HepG2 (cell line): Measurements from ENCODE around the gene PDCD5. TPM values are rescaled to one million over a fixed set of nuclear protein-coding genes. Genes with fewer than 3 reads are reported as not detected.

Source experiments
- ATAC-seq: fragments of 200-7000 bp; cut with Tn5 transposase; 3 replicates; pipeline ENCODE4 v1.9.1; 2020; ENCODE audit warnings: mild to moderate bottlenecking, moderate library complexity
- BruUV-seq: library from RNA; stranded (reverse); fragments of 400-500 nt; replicated peaks from 2 replicates; lab custom pipeline; 2021; lab: Mats Ljungman, UMichigan
- CTCF ChIA-PET: fragments of 300-600 bp; formaldehyde crosslinking; extraction: SDS; loops from one replicate; lab custom pipeline; 2021; ENCODE audit warnings: low total read pairs, inconsistent platforms, low intra/inter-chr PET ratio; lab: Yijun Ruan, JAX
- POLR2A ChIA-PET: fragments of 350-600 bp; sonication (Branson Sonifier 250); formaldehyde crosslinking; loops from one replicate; lab custom pipeline; 2020; ENCODE audit warnings: antibody characterized with exemption, inconsistent platforms; lab: Yijun Ruan, JAX
- DNase-seq: peaks from one replicate; pipeline ENCODE4 v3.0.0-alpha.2; 2015; ENCODE audit warnings: low spot score
- FAIRE-seq: peaks from 3 replicates; lab custom pipeline; 2011; peaks lifted over from hg19 to GRCh38; lab: Jason Lieb, UNC
- H2AFZ ChIP-seq: one replicate; pipeline ENCODE4 v1.6.1; 2011; ENCODE audit warnings: low read length, inconsistent platforms
- H3K27ac ChIP-seq: fragments of 300-600 bp; 3 replicates; pipeline ENCODE4 v1.8.0; 2011; ENCODE audit warnings: mixed run types, mild to moderate bottlenecking, mixed read lengths, low read length, inconsistent platforms; ENCODE audit not compliant: insufficient read depth; ENCODE audit errors: extremely low read length
- H3K27me3 ChIP-seq, 2 experiments: fragments of 200-600 bp in 1 of 2; 2 replicates in 1 of 2; 3 replicates in 1 of 2; pipeline versions ENCODE4 v1.6.0 to v1.8.0; 2011; ENCODE audit warnings: low read length in 2 of 2, mild to moderate bottlenecking in 2 of 2, moderate library complexity in 2 of 2, inconsistent platforms in 1 of 2; ENCODE audit not compliant: insufficient read depth in 2 of 2, control insufficient read depth in 1 of 2
- H3K36me3 ChIP-seq, 2 experiments: fragments of 200-600 bp in 1 of 2; replicated peaks in 1 of 2; 2 replicates in 1 of 2; 3 replicates in 1 of 2; pipeline versions ENCODE4 v1.5.1 to v1.8.0; 2011; ENCODE audit warnings: low read length in 2 of 2, inconsistent platforms in 1 of 2; ENCODE audit not compliant: insufficient read depth in 2 of 2, control insufficient read depth in 1 of 2
- H3K4me1 ChIP-seq: 2 replicates; pipeline ENCODE4 v1.5.1; 2012; ENCODE audit warnings: low read length, inconsistent platforms; ENCODE audit not compliant: insufficient read depth
- H3K4me2 ChIP-seq: 2 replicates; pipeline ENCODE4 v1.6.0; 2011; ENCODE audit warnings: low read depth, low read length, inconsistent platforms
- H3K4me3 ChIP-seq, 3 experiments: fragments of 200-600 bp in 1 of 3; sonication (generic), shearing (Covaris generic) in 1 of 3; replicated peaks in 1 of 3; 2 replicates each; pipeline ENCODE4 v1.5.1; 2011 to 2016; ENCODE audit warnings: low read length in 3 of 3, inconsistent platforms in 2 of 3, low read depth in 2 of 3, mild to moderate bottlenecking in 2 of 3, control low read depth in 1 of 3, mixed read lengths in 1 of 3; ENCODE audit not compliant: insufficient read depth in 1 of 3
- H3K79me2 ChIP-seq: one replicate; pipeline ENCODE4 v1.6.1; 2011; ENCODE audit warnings: low read length, inconsistent platforms; ENCODE audit not compliant: insufficient read depth
- H3K9ac ChIP-seq: 2 replicates; pipeline ENCODE4 v1.6.0; 2011; ENCODE audit warnings: mild to moderate bottlenecking, low read depth, low read length, inconsistent platforms; ENCODE audit not compliant: insufficient read depth
- H3K9me3 ChIP-seq: 2 replicates; pipeline ENCODE4 v1.5.1; 2012; ENCODE audit warnings: mild to moderate bottlenecking, low read length
- H4K20me1 ChIP-seq: 2 replicates; pipeline ENCODE4 v1.6.0; 2011; ENCODE audit warnings: inconsistent platforms, mild to moderate bottlenecking, low read length, moderate library complexity; ENCODE audit not compliant: insufficient read depth
- HMG20A ChIP-seq: IDR thresholded peaks from 2 replicates; pipeline ENCODE4 v1.6.1; 2016; ENCODE audit warnings: borderline replicate concordance
- IKZF5 ChIP-seq: IDR thresholded peaks from 2 replicates; pipeline ENCODE4 v1.6.1; 2018; ENCODE audit warnings: missing genetic modification reagents, mild to moderate bottlenecking, missing compliant biosample characterization
- IRF1 ChIP-seq: sonication (generic); formaldehyde crosslinking; IDR thresholded peaks from 2 replicates; pipeline ENCODE4 v1.4.0; 2020; ENCODE audit warnings: low read depth, mild to moderate bottlenecking, missing genetic modification reagents
- SPEN ChIP-seq: sonication (generic); formaldehyde crosslinking; IDR thresholded peaks from 2 replicates; pipeline ENCODE4 v1.5.1; 2020; ENCODE audit warnings: low read depth, mild to moderate bottlenecking, missing genetic modification reagents
- STAG1 ChIP-seq: sonication (generic); formaldehyde crosslinking; IDR thresholded peaks from 2 replicates; pipeline ENCODE4 v1.4.0; 2020; ENCODE audit warnings: missing genetic modification reagents
- TERF1 ChIP-seq: sonication (generic); formaldehyde crosslinking; IDR thresholded peaks from 2 replicates; pipeline ENCODE4 v1.8.0; 2022; ENCODE audit warnings: mild to moderate bottlenecking, missing genetic modification reagents, moderate library complexity
- ZNF547 ChIP-seq: sonication (generic); formaldehyde crosslinking; IDR thresholded peaks from 2 replicates; pipeline ENCODE4 v1.5.1; 2020; ENCODE audit warnings: mild to moderate bottlenecking, missing genetic modification reagents
- ZNF720 ChIP-seq: sonication (generic); formaldehyde crosslinking; IDR thresholded peaks from 2 replicates; pipeline ENCODE4 v1.4.0; 2020; ENCODE audit warnings: missing genetic modification reagents
- ZNF772 ChIP-seq: sonication (generic); formaldehyde crosslinking; IDR thresholded peaks from 2 replicates; pipeline ENCODE4 v1.5.0; 2020; ENCODE audit warnings: mild to moderate bottlenecking, missing genetic modification reagents
- WGBS: methylation state at CpG from one replicate; pipeline ENCODE4 v1.1.6; 2017; ENCODE audit warnings: low lambda C conversion rate; 5-methylcytosine and 5-hydroxymethylcytosine counted together
- in situ Hi-C: cut with HindIII; loops from 2 replicates; pipeline ENCODE4 v1.10.0; 2017; ENCODE audit warnings: low pct_unique_long_range_greater_than_20kb; ENCODE audit not compliant: extremely low pct_ligation_motif_present
- intact Hi-C: fragments of 100-400 bp; cut with micrococcal nuclease; formaldehyde crosslinking; loops from one replicate; pipeline ENCODE4 v1.10.0; 2022; ENCODE audit not compliant: unreplicated experiment
- polyA plus RNA-seq, 8 experiments: library from polyadenylated mRNA; depleted of rRNA in 3 of 8; stranded (reverse) in 7 of 8; unstranded in 1 of 8; fragments of >200 nt; fragmentation: Illumina TruSeq in 4 of 8; extraction: Trizol in 4 of 8; gene quantifications; 2 replicates each; pipeline versions ENCODE4 v1.2.1 to v1.2.3, GENCODE V29; 2011 to 2016; ENCODE audit warnings: low read depth in 4 of 8, missing spikeins in 1 of 8, mixed read lengths in 1 of 8; ENCODE audit not compliant: insufficient read depth in 1 of 8
- total RNA-seq, 5 experiments: library from RNA; depleted of rRNA; stranded (reverse); fragments of >200 nt; fragmentation: Illumina TruSeq; extraction: Trizol; gene quantifications; 2 replicates each; pipeline ENCODE4 v1.2.3, GENCODE V29; 2016; ENCODE audit warnings: low read depth in 1 of 5

Gene PDCD5
- total and polyA plus RNA-seq, 2 of the 13 experiments (the other 11 are each of a cell fraction or from before 2014, with no cell fraction given) = 56.3 to 332 TPM

- in situ Hi-C loops = no loop called here
- no peak overlapping the region for H3K4me2 ChIP-seq
- intact Hi-C loops = no loop called here
- 90% methylated on average over 12 of the region's 12 CpGs for WGBS
- DNase-seq = no peak
- H4K20me1 ChIP-seq = no peaks in the 10 kb centered on the region
- peaks cover 16 to 34% of the 10 kb centered on the region in 2 experiments; a peak in 4 of 5 replicates for H3K36me3 ChIP-seq
- POLR2A ChIA-PET = no interaction called here
- no peak for FAIRE-seq
- no TSS peak for BruUV-seq
- no peaks in the 10 kb centered on the region for H3K4me1 ChIP-seq
- H3K79me2 ChIP-seq = no peaks in the 10 kb centered on the region
- no peak for ATAC-seq
- no peak overlapping the region for H3K9ac ChIP-seq
- H3K27me3 ChIP-seq = no peaks in the 10 kb centered on the region
- no peak overlapping the region for H3K27ac ChIP-seq
- no peaks in the 10 kb centered on the region for H3K9me3 ChIP-seq
- CTCF ChIA-PET = no interaction called here
- TF ChIP-seq IRF1 (CRISPR knock-in tag) (no peak), HMG20A (CRISPR knock-in tag) (no peak), TERF1 (no peak), STAG1 (CRISPR knock-in tag) (no peak), ZNF772 (CRISPR knock-in tag) (no peak), ZNF547 (CRISPR knock-in tag) (no peak), SPEN (no peak), ZNF720 (no peak), IKZF5 (CRISPR knock-in tag) (no peak)
- H2AFZ ChIP-seq = no peak overlapping the region
- H3K4me3 ChIP-seq = no peak overlapping the region
Observed at GRCh38 chr19:32622002-32622401, 41.0 kb downstream of the PDCD5 start.
